Measurements from ENCODE around the gene CACTIN. TPM values are rescaled to one million over a fixed set of nuclear protein-coding genes. Genes with fewer than 3 reads are reported as not detected.
A peak's percentile ranks its signal among the peaks of the same experiment; 100 is the strongest.

Gene CACTIN
- total RNA-seq, 6 experiments from 2014 or later: 8.4 to 14.9 (median 10.3) TPM

- TF ChIP-seq CTCF (IDR thresholded peaks at IDR 0.05) (no peak), POLR2A (IDR thresholded peaks at IDR 0.05) (no peak)
- ATAC-seq: no peak
Measured at GRCh38 chr19:3577723-3578344, 48.8 kb downstream of the CACTIN start.

DNA sequence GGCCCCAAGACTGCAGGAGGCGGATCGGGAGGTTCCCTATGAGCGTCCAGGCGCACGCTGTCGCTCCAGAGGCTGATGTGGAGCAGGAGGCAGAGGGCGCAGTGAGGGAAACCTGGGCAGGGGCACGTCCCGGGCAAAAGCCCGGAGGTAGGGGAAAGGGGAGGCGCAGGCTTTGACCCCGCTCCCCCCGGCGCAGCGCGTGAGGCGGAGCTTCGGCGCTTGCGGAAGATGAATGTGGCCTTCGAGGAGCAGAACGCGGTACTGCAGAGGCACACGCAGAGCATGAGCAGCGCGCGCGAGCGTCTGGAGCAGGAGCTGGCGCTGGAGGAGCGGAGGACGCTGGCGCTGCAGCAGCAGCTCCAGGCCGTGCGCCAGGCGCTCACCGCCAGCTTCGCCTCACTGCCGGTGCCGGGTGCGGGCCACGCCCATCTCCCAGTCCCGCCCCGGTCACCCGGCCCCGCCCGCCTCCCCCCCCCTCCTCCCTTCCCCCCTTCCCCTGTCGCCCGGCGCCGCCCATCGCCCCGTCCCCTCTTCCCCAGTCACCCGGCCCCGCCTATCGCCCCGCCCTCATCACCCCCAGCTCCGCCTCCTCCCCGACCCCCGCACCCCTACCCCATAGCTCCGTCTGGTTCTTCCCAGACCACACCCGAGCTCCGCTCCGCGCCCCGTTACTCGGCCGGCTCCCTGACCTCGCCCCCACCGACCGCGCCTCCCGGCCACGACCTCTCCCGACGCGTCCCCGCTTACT lies 49.7 kb downstream of the CACTIN start:
- H3K27me3 ChIP-seq: no peaks in the 10 kb centered on the region
- H3K27ac ChIP-seq: no peak overlapping the region
- no peaks in the 10 kb centered on the region for H3K9me3 ChIP-seq
- intact Hi-C loops (cut with DNase I): no loop called here
- peaks cover 0 to 5% (median 0%) of the 10 kb centered on the region in 4 donors for H3K4me1 ChIP-seq
- no peak for ATAC-seq
- peak overlapping the region in 1 of 3 donors; percentile 4 for H3K4me3 ChIP-seq
- peak in 1 of 3 donors; percentile 49 for DNase-seq
- 76% methylated on average over 29 of the region's 78 CpGs for WGBS (ENCODE audit: insufficient coverage, low coverage, low lambda C conversion rate, missing lambda C conversion rate)
- TF ChIP-seq POLR2A (IDR thresholded peaks at IDR 0.05) (no peak), CTCF (IDR thresholded peaks at IDR 0.05) (no peak)
- no peaks in the 10 kb centered on the region for H3K36me3 ChIP-seq

More at GRCh38 chr19:3577723-3578344, 48.8 kb downstream of the CACTIN start:
- H3K27me3 ChIP-seq: no peaks in the 10 kb centered on the region
- H3K9me3 ChIP-seq: no peaks in the 10 kb centered on the region
- WGBS (ENCODE audit: insufficient coverage, low coverage, low lambda C conversion rate, missing lambda C conversion rate): 94% methylated on average over 53 of the region's 60 CpGs
- intact Hi-C loops (cut with DNase I): no loop called here
- no peak for DNase-seq
- no peaks in the 10 kb centered on the region for H3K36me3 ChIP-seq
- no peaks in the 10 kb centered on the region for H3K4me1 ChIP-seq
- H3K4me3 ChIP-seq: no peak overlapping the region
- H3K27ac ChIP-seq: no peak overlapping the region

DNA sequence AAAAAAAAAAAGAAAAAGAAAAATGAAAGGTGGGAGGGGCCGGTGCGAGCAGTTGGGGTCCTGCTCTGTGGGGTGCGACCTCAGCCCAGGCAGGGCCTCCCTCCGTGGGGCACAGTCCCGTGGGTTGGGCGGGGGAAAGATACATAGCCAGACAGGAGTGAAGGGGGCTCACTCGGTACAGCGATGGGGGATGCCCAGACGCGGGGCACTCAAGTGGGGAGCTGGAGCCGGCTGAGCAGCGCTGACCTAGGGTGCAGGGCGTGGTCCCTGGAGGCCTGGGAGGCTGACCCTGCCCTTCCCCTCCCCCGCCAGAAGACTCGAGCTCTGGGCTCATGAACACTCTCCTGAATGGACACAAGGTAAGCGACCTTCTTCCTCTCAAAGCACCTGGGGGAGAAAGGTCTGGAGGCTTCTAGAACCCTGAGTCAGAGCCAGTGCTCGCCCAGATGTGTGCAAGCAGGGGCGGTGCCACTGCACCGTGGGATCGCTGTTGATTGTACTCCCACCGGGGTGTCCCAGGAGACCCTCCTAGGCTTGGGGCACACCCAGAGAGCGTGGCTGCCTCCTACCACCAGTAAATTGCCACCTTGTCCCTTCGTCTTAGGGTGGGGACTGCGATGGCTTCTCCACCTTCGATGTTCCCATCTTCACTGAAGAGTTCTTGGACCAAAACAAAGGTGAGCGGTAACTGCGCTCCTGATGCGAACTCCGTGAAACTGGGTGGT lies 50.5 kb downstream of the CACTIN start:
- H3K36me3 ChIP-seq: no peaks in the 10 kb centered on the region
- TF ChIP-seq POLR2A (IDR thresholded peaks at IDR 0.05) (no peak), CTCF (IDR thresholded peaks at IDR 0.05) (no peak)
- H3K9me3 ChIP-seq: no peaks in the 10 kb centered on the region
- H3K4me3 ChIP-seq: no peak overlapping the region
- 87% methylated on average over 12 of the region's 29 CpGs for WGBS (ENCODE audit: insufficient coverage, low coverage, low lambda C conversion rate, missing lambda C conversion rate)
- DNase-seq (no peak), ATAC-seq (no peak)
- H3K27ac ChIP-seq: no peak overlapping the region
- peaks cover 0 to 6% (median 0%) of the 10 kb centered on the region in 4 donors for H3K4me1 ChIP-seq
- intact Hi-C loops (cut with DNase I): no loop called here
- H3K27me3 ChIP-seq: no peaks in the 10 kb centered on the region

DNA sequence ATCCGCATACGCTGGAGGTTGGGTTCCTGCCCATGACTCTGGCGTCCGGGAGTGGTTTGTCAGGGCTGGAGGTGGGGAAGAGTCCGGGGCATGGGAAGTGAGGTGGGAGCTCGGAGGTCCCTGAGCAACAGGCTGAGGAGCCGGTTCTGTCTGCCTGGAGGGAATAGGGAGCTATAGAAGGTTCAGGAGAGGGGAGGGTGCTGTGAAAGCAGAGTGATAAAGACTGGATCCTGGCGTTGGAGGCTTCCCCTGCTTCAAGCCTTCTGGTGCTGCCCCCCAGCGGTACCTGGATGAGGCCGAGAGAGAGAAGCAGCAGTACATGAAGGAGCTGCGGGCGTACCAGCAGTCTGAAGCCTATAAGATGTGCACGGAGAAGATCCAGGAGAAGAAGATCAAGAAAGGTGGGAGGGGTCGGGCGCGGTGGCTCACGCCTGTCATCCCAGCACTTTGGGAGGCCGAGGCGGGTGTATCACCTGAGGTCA lies 51.3 kb downstream of the CACTIN start:
- H3K27me3 ChIP-seq: no peaks in the 10 kb centered on the region
- H3K27ac ChIP-seq: no peak overlapping the region
- ATAC-seq: no peak
- DNase-seq: no peak
- intact Hi-C loops (cut with DNase I): no loop called here
- H3K4me1 ChIP-seq: peaks cover 0 to 6% (median 0%) of the 10 kb centered on the region in 4 donors
- WGBS (ENCODE audit: insufficient coverage, low coverage, low lambda C conversion rate, missing lambda C conversion rate): 92% methylated on average over 13 of the region's 19 CpGs
- no peaks in the 10 kb centered on the region for H3K9me3 ChIP-seq
- TF ChIP-seq POLR2A (IDR thresholded peaks at IDR 0.05) (no peak), CTCF (IDR thresholded peaks at IDR 0.05) (no peak)
- no peak overlapping the region for H3K4me3 ChIP-seq
- H3K36me3 ChIP-seq: no peaks in the 10 kb centered on the region

Data from right lobe of liver (tissue), 6 donors.